ENCODE data around the gene ART5. TPM values are rescaled to one million over a fixed set of nuclear protein-coding genes. Genes with fewer than 3 reads are reported as not detected.
"Not testable (repeated sequence)": the region's sequence is repeated elsewhere in the genome, so short reads cannot be mapped to it uniquely, and the experiment has no call there.

The ART5 gene
- total RNA-seq, 2 donors from 2014 or later, result not detected

GRCh38 chr11:3666023-3666530 is 24.3 kb upstream of the ART5 start:
- Mint-ChIP-seq H3K27me3 (no peaks in the 10 kb centered on the region), H3K4me1 (ENCODE audit: low read depth in 2 of 2) (no peaks in the 10 kb centered on the region), H3K4me3 (no peak overlapping the region), H3K9me3 (no peaks in the 10 kb centered on the region), H3K27ac (no peak overlapping the region), H3K36me3 (no peaks in the 10 kb centered on the region)
- DNase-seq (ENCODE audit: low spot score) (no peak), ATAC-seq (no peak)

GRCh38 chr11:3665336-3666022 is 23.7 kb upstream of the ART5 start:
- DNase-seq (ENCODE audit: low spot score) (no peak), ATAC-seq (no peak)
- Mint-ChIP-seq H3K4me3 (no peak overlapping the region), H3K4me1 (ENCODE audit: low read depth in 2 of 2) (no peaks in the 10 kb centered on the region), H3K27ac (no peak overlapping the region), H3K36me3 (no peaks in the 10 kb centered on the region), H3K9me3 (no peaks in the 10 kb centered on the region), H3K27me3 (no peaks in the 10 kb centered on the region)

GRCh38 chr11:3664032-3664630 is 22.3 kb upstream of the ART5 start:
- H3K27me3 Mint-ChIP-seq, result peaks cover 0 to under 1% of the 10 kb centered on the region in 2 donors
- DNase-seq (ENCODE audit: low spot score), result no peak
- H3K4me3 Mint-ChIP-seq, result no peak overlapping the region
- H3K27ac Mint-ChIP-seq, result no peak overlapping the region
- no peaks in the 10 kb centered on the region for H3K4me1 Mint-ChIP-seq (ENCODE audit: low read depth in 2 of 2)
- no peaks in the 10 kb centered on the region for H3K36me3 Mint-ChIP-seq
- ATAC-seq, result no peak
- no peaks in the 10 kb centered on the region for H3K9me3 Mint-ChIP-seq

DNA sequence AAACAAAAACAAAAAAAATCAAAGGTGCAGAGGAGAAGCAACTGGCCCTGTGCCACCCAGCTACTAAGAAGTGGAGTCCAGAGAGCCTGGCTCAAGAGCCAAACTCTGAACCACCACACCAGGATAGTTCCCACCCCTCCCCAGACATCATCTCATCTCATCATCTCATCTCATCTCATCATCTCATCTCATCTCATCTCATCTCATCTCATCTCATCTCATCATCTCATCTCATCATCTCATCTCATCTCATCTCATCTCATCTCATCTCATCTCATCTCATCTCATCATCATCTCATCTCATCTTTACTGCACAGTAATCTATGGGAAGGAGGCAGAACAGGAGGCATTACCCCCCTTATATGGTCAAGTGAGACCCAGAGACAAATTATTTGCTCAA is 21.1 kb upstream of the ART5 start:
- no peak for DNase-seq (ENCODE audit: low spot score)
- ATAC-seq, result no peak
- Mint-ChIP-seq H3K9me3 (no peaks in the 10 kb centered on the region), H3K27me3 (peaks cover 6 to 8% of the 10 kb centered on the region in 2 donors), H3K36me3 (no peaks in the 10 kb centered on the region), H3K4me3 (no peak overlapping the region), H3K4me1 (ENCODE audit: low read depth in 2 of 2) (no peaks in the 10 kb centered on the region), H3K27ac (no peak overlapping the region)

DNA sequence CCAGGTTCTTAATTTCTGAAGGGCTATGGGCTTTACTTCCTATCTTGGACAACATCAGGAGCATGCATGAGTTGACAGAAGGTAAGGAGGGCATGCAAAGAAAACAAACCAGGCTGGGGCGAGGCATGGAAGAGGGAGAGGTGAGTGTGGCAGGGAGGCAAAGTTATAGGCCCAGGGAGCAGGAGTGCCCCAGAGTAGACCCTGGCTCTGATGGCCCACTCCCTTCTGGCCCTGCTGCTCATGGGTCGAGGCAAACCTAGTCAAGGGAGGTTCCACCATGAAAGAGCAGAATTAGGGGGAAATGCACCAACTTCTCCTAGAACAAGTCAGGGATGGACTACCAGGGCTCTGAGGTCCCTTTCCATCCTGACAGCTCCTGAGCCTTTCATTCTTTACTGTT is 19.2 kb upstream of the ART5 start:
- ATAC-seq (no peak), DNase-seq (ENCODE audit: low spot score) (no peak)
- no peak overlapping the region for H3K27ac Mint-ChIP-seq

DNA sequence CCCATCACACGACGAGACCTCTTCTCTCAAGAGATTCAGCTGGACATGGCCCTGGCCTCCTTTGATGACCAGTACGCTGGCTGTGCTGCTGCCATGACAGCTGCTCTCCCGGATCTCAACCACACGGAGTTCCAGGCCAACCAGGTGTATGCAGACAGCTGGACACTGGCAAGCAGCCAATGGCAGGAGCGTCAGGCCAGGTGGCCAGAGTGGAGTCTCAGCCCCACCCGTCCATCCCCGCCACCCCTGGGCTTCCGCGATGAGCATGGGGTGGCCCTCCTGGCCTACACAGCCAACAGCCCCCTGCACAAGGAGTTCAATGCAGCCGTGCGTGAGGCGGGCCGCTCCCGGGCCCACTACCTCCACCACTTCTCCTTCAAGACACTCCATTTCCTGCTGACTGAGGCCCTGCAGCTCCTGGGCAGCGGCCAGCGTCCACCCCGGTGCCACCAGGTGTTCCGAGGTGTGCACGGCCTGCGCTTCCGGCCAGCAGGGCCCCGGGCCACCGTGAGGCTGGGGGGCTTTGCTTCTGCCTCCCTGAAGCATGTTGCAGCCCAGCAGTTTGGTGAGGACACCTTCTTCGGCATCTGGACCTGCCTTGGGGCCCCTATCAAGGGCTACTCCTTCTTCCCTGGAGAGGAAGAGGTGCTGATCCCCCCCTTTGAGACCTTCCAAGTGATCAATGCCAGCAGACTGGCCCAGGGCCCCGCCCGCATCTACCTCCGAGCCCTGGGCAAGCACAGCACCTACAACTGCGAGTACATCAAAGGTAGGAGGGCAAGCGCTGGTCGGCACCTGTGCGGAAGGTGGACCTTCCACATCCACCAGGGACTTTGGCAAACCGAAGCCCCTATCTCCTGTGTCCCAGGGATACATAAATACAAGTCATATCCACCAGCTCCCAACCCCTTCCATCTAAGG is 18.1 kb upstream of the ART5 start:
- DNase-seq (ENCODE audit: low spot score), result no peak
- Mint-ChIP-seq H3K4me1 (ENCODE audit: low read depth in 2 of 2) (no peaks in the 10 kb centered on the region), H3K27me3 (peaks cover 8% of the 10 kb centered on the region in 2 donors), H3K9me3 (no peaks in the 10 kb centered on the region), H3K27ac (no peak overlapping the region), H3K4me3 (no peak overlapping the region), H3K36me3 (no peaks in the 10 kb centered on the region)
- peak in 1 of 2 donors; percentile 21 for ATAC-seq

More for the DNA sequence above, 19.2 kb upstream of the ART5 start:
- Mint-ChIP-seq H3K27me3 (peaks cover 6 to 8% of the 10 kb centered on the region in 2 donors), H3K36me3 (no peaks in the 10 kb centered on the region), H3K4me3 (no peak overlapping the region), H3K9me3 (no peaks in the 10 kb centered on the region), H3K4me1 (ENCODE audit: low read depth in 2 of 2) (no peaks in the 10 kb centered on the region)

- Mint-ChIP-seq H3K9me3 (no peaks in the 10 kb centered on the region), H3K4me3 (no peak overlapping the region), H3K27me3 (peaks cover 8% of the 10 kb centered on the region in 2 donors), H3K27ac (no peak overlapping the region), H3K4me1 (ENCODE audit: low read depth in 2 of 2) (no peaks in the 10 kb centered on the region), H3K36me3 (no peaks in the 10 kb centered on the region)
- DNase-seq (ENCODE audit: low spot score) (no peak), ATAC-seq (no peak)
Observed at GRCh38 chr11:3658252-3658651, 16.5 kb upstream of the ART5 start.

DNA sequence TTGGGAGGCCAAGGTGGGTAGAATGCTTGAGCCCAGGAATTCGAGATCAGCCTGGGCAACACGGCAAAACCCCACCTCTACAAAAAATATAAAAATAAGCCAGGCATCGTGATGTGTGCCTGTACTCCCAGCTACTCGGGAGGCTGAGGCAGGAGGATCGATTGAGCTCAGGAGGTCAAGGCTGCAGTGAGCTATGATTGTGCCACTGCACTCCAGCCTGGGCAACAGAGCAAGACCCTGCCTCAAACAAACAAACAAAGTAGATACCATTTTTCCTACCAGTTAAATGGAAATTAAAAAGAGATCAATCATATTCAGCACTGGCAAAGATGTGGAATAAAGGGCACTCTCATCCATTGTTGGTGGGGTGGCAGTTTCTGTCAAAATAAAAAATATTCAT is 15.5 kb upstream of the ART5 start:
- ATAC-seq, result not testable (repeated sequence)

DNA sequence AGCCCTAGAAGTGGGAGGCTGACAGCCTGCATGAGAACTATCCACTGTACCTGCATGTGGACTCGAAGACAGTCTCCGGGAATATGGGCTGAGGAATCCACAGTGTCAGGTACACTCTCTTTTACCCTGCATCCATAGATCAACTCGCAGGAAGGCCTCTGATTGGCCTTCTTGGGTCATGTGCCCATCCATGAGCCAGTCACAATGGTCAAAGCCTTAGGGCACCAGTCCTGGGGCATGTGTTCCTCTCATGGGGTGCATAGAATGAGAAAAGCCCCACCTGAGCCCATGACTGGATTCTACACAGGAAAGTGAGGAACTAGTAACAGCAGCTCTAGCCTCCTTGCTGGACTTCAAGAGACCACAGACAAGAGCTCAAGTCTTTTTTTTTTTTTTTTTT is 13.8 kb upstream of the ART5 start:
- DNase-seq (ENCODE audit: low spot score) (no peak), ATAC-seq (peak; percentile 41 to 45)
- Mint-ChIP-seq H3K27me3 (peaks cover 8 to 21% of the 10 kb centered on the region in 2 donors), H3K4me1 (ENCODE audit: low read depth in 2 of 2) (no peaks in the 10 kb centered on the region), H3K27ac (no peak overlapping the region), H3K9me3 (no peaks in the 10 kb centered on the region), H3K36me3 (no peaks in the 10 kb centered on the region), H3K4me3 (no peak overlapping the region)

More for the DNA sequence above, 15.5 kb upstream of the ART5 start:
- not testable (repeated sequence) for DNase-seq (ENCODE audit: low spot score); H3K4me1 Mint-ChIP-seq (ENCODE audit: low read depth in 2 of 2); H3K36me3 Mint-ChIP-seq; H3K27me3 Mint-ChIP-seq; H3K4me3 Mint-ChIP-seq; H3K9me3 Mint-ChIP-seq; H3K27ac Mint-ChIP-seq

DNA sequence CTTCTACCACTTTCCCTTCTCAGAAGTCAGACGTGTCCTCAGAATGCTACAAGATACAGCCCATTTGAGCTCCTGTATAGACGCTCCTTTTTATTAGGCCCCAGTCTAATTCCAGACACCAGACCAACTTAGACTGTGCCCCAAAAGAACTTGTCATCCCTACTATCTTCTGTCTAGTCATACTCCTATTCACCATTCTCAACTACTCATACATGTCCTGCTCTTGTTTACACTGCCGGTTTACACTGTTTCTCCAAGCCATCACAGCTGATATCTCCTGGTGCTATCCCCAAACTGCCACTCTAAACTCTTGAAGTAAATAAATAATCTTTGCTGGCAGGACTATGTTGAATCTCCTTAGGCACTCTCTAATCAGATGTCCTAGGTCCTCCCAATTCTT is 10.7 kb upstream of the ART5 start:
- not testable (repeated sequence) for H3K4me3 Mint-ChIP-seq; ATAC-seq; H3K4me1 Mint-ChIP-seq (ENCODE audit: low read depth in 2 of 2); H3K36me3 Mint-ChIP-seq; H3K27ac Mint-ChIP-seq; H3K9me3 Mint-ChIP-seq; DNase-seq (ENCODE audit: low spot score)
- peaks cover 24 to 34% of the 10 kb centered on the region in 2 donors for H3K27me3 Mint-ChIP-seq

DNA sequence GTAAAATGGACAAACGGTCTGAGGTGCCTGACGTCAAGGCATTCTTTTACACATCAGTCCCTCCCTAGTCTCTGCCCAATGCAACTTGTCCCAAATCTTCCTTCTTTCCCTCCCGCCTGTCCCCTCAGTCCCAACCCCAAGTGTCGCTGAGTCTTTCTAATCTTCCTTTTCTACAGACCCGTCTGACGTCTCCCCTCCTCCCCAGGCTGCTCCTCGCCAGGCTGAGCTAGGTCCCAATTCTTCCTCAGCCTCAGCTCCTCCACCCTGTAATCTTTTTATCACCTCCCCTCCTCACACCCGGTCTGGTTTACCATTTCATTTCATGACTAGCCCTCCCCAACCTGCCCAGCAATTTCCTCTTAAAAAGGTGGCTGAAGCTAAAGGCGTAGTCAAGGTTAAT is 7.6 kb upstream of the ART5 start:
- H3K4me3 Mint-ChIP-seq; H3K27ac Mint-ChIP-seq; H3K36me3 Mint-ChIP-seq; H3K9me3 Mint-ChIP-seq; DNase-seq (ENCODE audit: low spot score); ATAC-seq; H3K4me1 Mint-ChIP-seq (ENCODE audit: low read depth in 2 of 2): not testable (repeated sequence)
- H3K27me3 Mint-ChIP-seq, result peaks cover 35 to 48% of the 10 kb centered on the region in 2 donors

GRCh38 chr11:3648843-3649242 is 7.1 kb upstream of the ART5 start:
- not testable (repeated sequence) for H3K4me3 Mint-ChIP-seq; H3K9me3 Mint-ChIP-seq; H3K4me1 Mint-ChIP-seq (ENCODE audit: low read depth in 2 of 2); DNase-seq (ENCODE audit: low spot score); H3K36me3 Mint-ChIP-seq; H3K27ac Mint-ChIP-seq; ATAC-seq
- H3K27me3 Mint-ChIP-seq, result peaks cover 37 to 50% of the 10 kb centered on the region in 2 donors

- DNase-seq (ENCODE audit: low spot score), result no peak
- peaks cover 37 to 43% of the 10 kb centered on the region in 2 donors for H3K27me3 Mint-ChIP-seq
- no peak for ATAC-seq
Observed at GRCh38 chr11:3645552-3645951, 3.8 kb upstream of the ART5 start.

GRCh38 chr11:3644817-3645235 is 3.0 kb upstream of the ART5 start, which contains the start of gene ART1:
Gene ART1, plus strand, starts transcription at chr11:3645128. Its CDS starts 14,086 bp downstream, at chr11:3659214.
- Mint-ChIP-seq H3K4me1 (ENCODE audit: low read depth in 2 of 2) (peaks cover 0 to 11% of the 10 kb centered on the region in 2 donors), H3K27me3 (peaks cover 34 to 40% of the 10 kb centered on the region in 2 donors), H3K27ac (no peak within 1 kb of the TSS), H3K36me3 (no peaks in the 10 kb centered on the region), H3K9me3 (no peaks in the 10 kb centered on the region), H3K4me3 (no peak within 1 kb of the TSS)
- ATAC-seq (no peak), DNase-seq (ENCODE audit: low spot score) (no peak)

More at GRCh38 chr11:3645552-3645951, 3.8 kb upstream of the ART5 start:
- Mint-ChIP-seq H3K27ac (no peak overlapping the region), H3K9me3 (no peaks in the 10 kb centered on the region), H3K36me3 (no peaks in the 10 kb centered on the region), H3K4me1 (ENCODE audit: low read depth in 2 of 2) (peaks cover 0 to 11% of the 10 kb centered on the region in 2 donors), H3K4me3 (no peak overlapping the region)
